Adrenal gland (tissue), 12 donors: ENCODE results near the gene FAM227B. TPM values are rescaled to one million over a fixed set of nuclear protein-coding genes. Genes with fewer than 3 reads are reported as not detected.

Experiments used
- DNase-seq, 7 donors: peaks; one replicate each; pipeline ENCODE4 v3.0.0-alpha.2; 2019 to 2020
- H3K27ac ChIP-seq, 5 donors: fragments of 200-600 bp; sonication (generic) in 4 of 5; 1 replicate in 3 of 5; 2 replicates in 2 of 5; pipeline versions ENCODE4 v1.5.1 to v1.8.0; 2016 to 2020; ENCODE audit warnings: mild to moderate bottlenecking in 1 of 5
- H3K27me3 ChIP-seq: fragments of 200-600 bp; 2 replicates; pipeline ENCODE4 v1.8.0; 2021
- H3K36me3 ChIP-seq, 2 donors: fragments of 200-600 bp; replicated peaks in 1 of 2; 1 replicate in 1 of 2; 2 replicates in 1 of 2; pipeline versions ENCODE4 v1.5.1 to v1.8.0; 2018 to 2022
- H3K4me1 ChIP-seq, 2 donors: fragments of 200-600 bp; replicated peaks in 1 of 2; 1 replicate in 1 of 2; 2 replicates in 1 of 2; pipeline versions ENCODE4 v1.5.1 to v1.8.0; 2018 to 2021
- H3K4me3 ChIP-seq, 4 donors: fragments of 200-600 bp; sonication (generic) in 3 of 4; one replicate each; pipeline ENCODE4 v1.5.1; 2016 to 2018
- H3K9me3 ChIP-seq, 3 donors: fragments of 200-600 bp; sonication (generic) in 1 of 3; replicated peaks in 1 of 3; 1 replicate in 2 of 3; 2 replicates in 1 of 3; pipeline versions ENCODE4 v1.5.1 to v1.8.0; 2016 to 2021
- CTCF ChIP-seq, 6 experiments: fragments of 450-650 bp in 4 of 6; fragments of 200-600 bp in 2 of 6; sonication (generic) in 1 of 6; IDR thresholded peaks; 1 replicate in 5 of 6; 2 replicates in 1 of 6; pipeline versions ENCODE4 v1.5.1 to v1.8.0; 2016 to 2021; ENCODE audit warnings: antibody characterized with exemption in 6 of 6, mild to moderate bottlenecking in 2 of 6, moderate library complexity in 1 of 6
- POLR2A ChIP-seq, 2 donors: fragments of 450-650 bp; IDR thresholded peaks; one replicate each; pipeline ENCODE4 v1.6.1; 2017; ENCODE audit warnings: antibody characterized with exemption in 2 of 2, mild to moderate bottlenecking in 2 of 2, moderate library complexity in 1 of 2
- WGBS, 4 donors: extraction: QIAGEN DNeasy Blood & Tissue Kit in 2 of 4; methylation state at CpG; one replicate each; pipeline versions ENCODE4 v1.1.5 to v1.1.7; 2013 to 2017; 5-methylcytosine and 5-hydroxymethylcytosine counted together
- intact Hi-C, 2 donors: fragments of 100-400 bp; cut with DNase I; formaldehyde crosslinking; loops; one replicate each; pipeline versions ENCODE4 v1.14.1 to v1.15.0; 2022 to 2023
- polyA plus RNA-seq, 3 donors: library from polyadenylated mRNA; stranded (reverse); fragments of 200-250 nt in 2 of 3; fragments of 350-450 nt in 1 of 3; fragmentation: Illumina TruSeq in 1 of 3; extraction: RNeasy Lipid Tissue Mini Kit (QIAGEN cat#74804) in 1 of 3; gene quantifications; one replicate each; pipeline ENCODE4 v1.2.3, GENCODE V29; 2013 to 2014
- total RNA-seq, 9 donors: library from RNA; depleted of rRNA in 4 of 9; stranded (reverse); fragments of >200 nt in 4 of 9; fragments of 120-200 nt in 1 of 9; fragmentation: NEBNext Ultra II Directional in 1 of 9; extraction: Animal tissue kit (Norgen Biotek cat#: 25700) in 1 of 9; gene quantifications; one replicate each; pipeline versions ENCODE4 v1.1.0 to v1.2.4, GENCODE V29; 2013 to 2023
- donor health status: healthy with polysubstance abuse.
- donor health status: Bipolar disorder and iron deficiency.
- donor health status: DM: yes; HTN: yes; CAD: no.
- donor health status: DM: no; HTN: no; CAD: no.
- donor health status: DM: no; HTN: no; CAD: no.
- donor health status: DM: yes; HTN: yes; CAD: no.

FAM227B gene
- total and polyA plus RNA-seq, 12 donors, result 1.4 to 20.4 (median 8.4) TPM

GRCh38 chr15:49313650-49314049 lies 307.0 kb downstream of the FAM227B start:
- TF ChIP-seq POLR2A (IDR thresholded peaks at IDR 0.05) (no peak), CTCF (IDR thresholded peaks at IDR 0.05) (no peak)
- H3K4me1 ChIP-seq, result no peaks in the 10 kb centered on the region
- WGBS, 4 donors, result 92 to 100% (median 96%) methylated on average over 1 of the region's 1 CpG
- no peak overlapping the region for H3K27ac ChIP-seq
- no peaks in the 10 kb centered on the region for H3K36me3 ChIP-seq
- no peaks in the 10 kb centered on the region for H3K27me3 ChIP-seq
- intact Hi-C loops, result no loop called here
- H3K4me3 ChIP-seq, result no peak overlapping the region
- DNase-seq, result no peak
- no peaks in the 10 kb centered on the region for H3K9me3 ChIP-seq

- Histone ChIP-seq H3K4me3 (no peak overlapping the region), H3K27ac (no peak overlapping the region), H3K36me3 (no peaks in the 10 kb centered on the region), H3K9me3 (no peaks in the 10 kb centered on the region), H3K4me1 (no peaks in the 10 kb centered on the region), H3K27me3 (no peaks in the 10 kb centered on the region)
- no peak for DNase-seq
- intact Hi-C loops, result no loop called here
- TF ChIP-seq CTCF (IDR thresholded peaks at IDR 0.05) (no peak), POLR2A (IDR thresholded peaks at IDR 0.05) (no peak)
These were observed 310.7 kb downstream of the FAM227B start for GRCh38 chr15:49309889-49310288.

GRCh38 chr15:49308686-49309085 lies 311.9 kb downstream of the FAM227B start:
- TF ChIP-seq POLR2A (IDR thresholded peaks at IDR 0.05) (no peak), CTCF (IDR thresholded peaks at IDR 0.05) (no peak)
- Histone ChIP-seq H3K27ac (no peak overlapping the region), H3K36me3 (peaks cover 0 to 8% of the 10 kb centered on the region in 2 donors), H3K4me3 (no peak overlapping the region), H3K9me3 (no peaks in the 10 kb centered on the region), H3K27me3 (no peaks in the 10 kb centered on the region), H3K4me1 (no peaks in the 10 kb centered on the region)
- intact Hi-C loops, result no loop called here
- WGBS, 4 donors, result 92 to 100% (median 96%) methylated on average over 2 of the region's 2 CpGs
- DNase-seq, result no peak

GRCh38 chr15:49306551-49306950 lies 314.1 kb downstream of the FAM227B start:
- no peak for DNase-seq
- no peaks in the 10 kb centered on the region for H3K9me3 ChIP-seq
- 64 to 78% (median 70%) methylated on average over 1 of the region's 1 CpG for WGBS, 4 donors
- no peaks in the 10 kb centered on the region for H3K4me1 ChIP-seq
- no peaks in the 10 kb centered on the region for H3K27me3 ChIP-seq
- TF ChIP-seq POLR2A (IDR thresholded peaks at IDR 0.05), result no peak
- H3K27ac ChIP-seq, result no peak overlapping the region
- intact Hi-C loops, result no loop called here
- H3K36me3 ChIP-seq, result peaks cover 0 to 8% of the 10 kb centered on the region in 2 donors
- no peak overlapping the region for H3K4me3 ChIP-seq

- intact Hi-C loops, result no loop called here
- Histone ChIP-seq H3K9me3 (no peaks in the 10 kb centered on the region), H3K4me1 (no peaks in the 10 kb centered on the region), H3K27me3 (no peaks in the 10 kb centered on the region), H3K4me3 (no peak overlapping the region), H3K36me3 (peaks cover 0 to 8% of the 10 kb centered on the region in 2 donors), H3K27ac (no peak overlapping the region)
- no peak for TF ChIP-seq POLR2A (IDR thresholded peaks at IDR 0.05)
- TF ChIP-seq CTCF (IDR thresholded peaks at IDR 0.05), result no peak
- 83 to 94% (median 89%) methylated on average over 3 of the region's 3 CpGs for WGBS, 4 donors
- DNase-seq, result no peak
These were observed 317.6 kb downstream of the FAM227B start for GRCh38 chr15:49303003-49303402.
